DMS 273 treated with DMSO at 0.1 percent for 48 hours (cell line): Measurements from ENCODE around the gene TSHZ1.
"Not testable (repeated sequence)": the region's sequence is repeated elsewhere in the genome, so short reads cannot be mapped to it uniquely, and the experiment has no call there.

Experiments used
- DNase-seq: peaks from one replicate; lab custom pipeline; 2025; lab: John Stamatoyannopoulos, UW

TSHZ1 gene

DNA sequence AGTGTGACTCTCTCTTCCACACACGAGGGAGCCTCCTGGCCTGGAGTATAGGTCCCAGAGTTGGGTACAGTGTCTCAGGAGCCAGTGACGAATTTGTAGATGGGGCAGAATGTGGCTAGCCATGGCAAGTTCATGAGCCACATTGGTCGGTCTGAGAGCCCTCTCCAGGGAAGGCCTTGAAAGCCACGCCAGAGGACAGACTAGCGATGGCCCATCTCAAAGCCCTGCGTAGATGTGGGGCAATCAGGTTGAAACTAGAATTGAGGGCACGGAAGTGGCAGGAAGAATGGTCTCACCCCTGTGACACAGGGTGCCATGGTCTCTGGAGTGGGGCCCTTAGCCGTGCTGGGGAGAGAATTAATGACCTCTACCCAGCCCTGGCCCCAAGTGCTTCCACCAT is 106.2 kb downstream of the TSHZ1 start:
- DNase-seq = no peak

- no peak for DNase-seq
Measured at GRCh38 chr18:75317300-75317699, 106.7 kb downstream of the TSHZ1 start.

GRCh38 chr18:75317703-75318102 is 107.1 kb downstream of the TSHZ1 start:
- no peak for DNase-seq

DNA sequence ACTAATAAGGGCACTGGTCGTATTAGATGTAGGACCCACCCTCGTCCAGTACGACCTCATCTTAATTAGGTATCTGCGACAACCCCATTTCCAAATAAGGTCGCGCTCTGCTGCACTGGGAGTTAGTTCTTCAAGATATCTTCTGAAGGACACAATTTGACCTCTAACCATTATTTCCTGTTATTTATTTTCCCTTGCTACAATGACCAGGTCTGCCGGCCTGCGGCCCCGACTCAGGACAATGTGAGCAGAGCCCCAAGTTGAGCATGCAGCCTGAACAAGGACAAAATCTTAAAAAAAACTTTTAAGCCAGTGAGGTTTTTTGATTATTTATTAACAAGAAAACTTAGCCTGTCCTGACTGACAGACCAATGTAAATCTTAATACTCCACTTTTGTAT is 109.3 kb downstream of the TSHZ1 start:
- DNase-seq = no peak

DNA sequence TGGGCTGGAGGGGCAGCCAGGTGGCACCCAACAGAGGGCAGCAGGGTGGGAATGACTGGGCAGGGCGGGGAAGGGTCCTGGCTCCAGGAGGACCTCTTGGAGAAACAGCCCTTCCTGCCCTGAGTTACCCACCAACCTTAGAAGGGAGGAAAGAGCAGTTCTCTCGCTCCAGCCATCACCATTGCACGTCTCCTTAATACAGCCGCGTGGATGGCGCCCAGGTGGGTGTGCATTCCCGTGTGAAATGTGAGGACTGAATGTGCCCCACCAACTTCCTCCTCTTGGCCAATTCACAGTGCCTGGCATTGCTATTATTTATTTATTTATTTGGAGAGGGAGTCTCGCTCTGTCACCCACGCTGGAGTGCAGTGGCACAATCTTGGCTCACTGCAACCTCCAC is 109.9 kb downstream of the TSHZ1 start:
- no peak for DNase-seq

DNA sequence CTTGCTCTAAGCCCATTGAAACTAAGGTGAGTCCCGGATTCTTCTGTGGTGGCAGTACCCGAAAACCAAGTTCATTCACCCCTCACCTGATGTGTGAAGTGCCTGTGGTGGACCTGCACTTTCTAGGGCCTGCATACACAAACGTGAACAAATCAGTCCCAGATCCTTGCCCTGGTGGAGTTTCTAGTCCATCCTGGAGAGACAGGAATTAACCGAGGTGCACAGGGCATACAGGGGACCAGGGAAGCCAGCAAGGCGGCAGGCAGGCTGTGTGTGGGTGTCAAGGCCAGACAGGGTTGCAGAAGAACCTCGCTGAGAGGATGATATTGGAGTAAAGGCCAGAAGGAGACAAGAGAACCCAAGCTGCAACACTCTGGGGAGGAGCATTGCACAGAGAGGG is 110.8 kb downstream of the TSHZ1 start:
- no peak for DNase-seq

GRCh38 chr18:75322206-75322605 is 111.6 kb downstream of the TSHZ1 start:
- DNase-seq = no peak

GRCh38 chr18:75323821-75324585 is 113.4 kb downstream of the TSHZ1 start:
- no peak for DNase-seq

GRCh38 chr18:75324686-75325257 is 114.2 kb downstream of the TSHZ1 start:
- DNase-seq = no peak

DNA sequence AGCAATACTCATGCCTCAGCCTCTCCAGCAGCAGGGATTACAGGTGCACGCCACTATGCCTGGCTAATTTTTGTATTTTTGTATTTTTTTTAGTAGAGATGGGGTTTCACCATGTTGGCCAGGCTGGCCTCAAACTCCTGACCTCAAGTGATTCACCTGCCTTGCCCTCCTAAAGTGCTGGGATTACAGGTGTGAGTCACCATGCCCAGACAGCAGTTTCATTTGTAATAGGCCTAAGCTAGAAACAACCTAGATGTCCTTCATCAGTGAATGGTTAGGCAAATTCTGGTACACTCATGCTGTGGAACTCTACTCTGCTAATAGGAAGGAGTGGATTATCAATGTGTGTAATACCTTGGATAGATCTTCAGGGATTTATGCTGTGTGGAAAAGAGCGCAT is 119.2 kb downstream of the TSHZ1 start:
- DNase-seq = not testable (repeated sequence)

GRCh38 chr18:75330308-75330707 is 119.7 kb downstream of the TSHZ1 start:
- no peak for DNase-seq

DNA sequence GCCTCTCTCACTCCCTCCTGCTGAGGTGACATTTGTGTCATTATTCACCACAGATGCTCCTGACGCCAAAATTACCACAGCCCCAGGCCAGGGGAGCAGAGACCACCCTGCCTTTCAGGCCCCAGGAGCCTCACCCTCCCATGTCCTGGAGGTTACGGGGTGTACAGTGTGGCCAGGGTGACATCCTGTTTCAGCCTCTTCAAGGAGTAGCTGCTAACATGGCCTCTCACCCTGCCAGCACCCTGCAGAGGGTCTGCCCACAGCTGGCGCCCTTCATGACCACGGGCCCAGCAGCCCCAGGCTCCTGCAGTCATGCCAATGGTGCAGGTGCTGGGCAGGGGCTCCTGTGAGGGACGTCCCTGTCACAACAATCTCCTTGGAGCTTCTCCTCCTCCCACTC is 124.3 kb downstream of the TSHZ1 start:
- no peak for DNase-seq

- DNase-seq = no peak
Measured at GRCh38 chr18:75335511-75335910, 124.9 kb downstream of the TSHZ1 start.

DNA sequence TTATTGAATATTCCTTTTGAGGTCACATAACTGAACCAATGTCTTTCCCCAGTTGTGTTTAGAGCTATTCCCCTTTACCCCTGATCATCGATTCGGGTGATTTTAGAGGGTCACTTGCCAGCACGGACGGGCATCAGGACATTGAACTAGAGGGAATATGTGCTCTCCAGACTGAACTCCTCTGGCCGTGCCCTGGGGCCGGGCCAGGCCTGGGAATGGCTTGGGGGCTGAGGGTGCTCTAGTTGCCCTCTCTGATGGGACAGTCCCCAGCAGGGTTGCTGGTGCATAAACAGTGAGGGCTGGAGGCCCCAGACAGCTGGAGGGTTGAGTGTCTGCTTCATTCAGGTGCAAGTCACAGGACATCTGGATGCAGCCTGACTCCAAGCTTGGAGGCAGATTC is 126.2 kb downstream of the TSHZ1 start:
- no peak for DNase-seq

DNA sequence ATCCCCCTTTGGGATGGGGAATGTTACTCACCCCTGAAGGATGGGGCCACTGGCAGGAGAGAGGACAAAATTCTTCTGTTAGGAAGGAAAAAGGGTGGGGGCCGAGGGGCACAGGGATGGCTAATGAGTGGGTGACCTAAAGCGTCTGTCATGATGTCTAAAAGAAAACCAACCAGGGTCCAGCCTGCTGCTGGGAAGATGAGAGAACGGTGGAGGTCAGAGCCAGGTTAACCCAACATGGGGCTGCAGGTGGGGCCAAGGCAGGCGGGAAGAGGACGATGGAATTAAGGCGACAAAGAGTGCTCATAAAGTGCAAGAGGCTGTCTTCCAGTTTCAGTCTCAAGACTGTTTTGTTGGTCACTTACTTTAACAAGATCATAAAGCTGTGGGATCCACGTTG is 126.8 kb downstream of the TSHZ1 start:
- no peak for DNase-seq

DNA sequence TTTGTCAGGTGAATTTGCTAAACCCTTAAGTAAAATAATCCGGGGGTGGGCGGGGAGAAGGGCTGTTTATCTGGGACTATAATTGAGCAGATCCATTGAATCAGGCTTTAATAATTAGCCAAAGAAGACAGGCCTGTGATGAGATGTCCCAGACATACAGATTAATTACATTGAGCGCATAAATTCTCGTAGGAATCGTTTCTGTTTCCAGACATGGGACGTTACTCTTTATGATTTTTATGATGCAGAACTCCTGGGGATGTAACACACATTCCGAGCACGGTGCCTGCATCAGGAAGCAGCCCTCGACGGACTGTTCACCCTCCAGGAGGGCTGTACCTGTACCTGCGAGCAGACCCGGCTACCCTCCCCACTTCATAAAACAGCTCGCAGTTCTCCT is 128.0 kb downstream of the TSHZ1 start:
- DNase-seq = no peak
